Measurements from ENCODE around the gene PMM1.
A peak's percentile ranks its signal among the peaks of the same experiment; 100 is the strongest.

DNA sequence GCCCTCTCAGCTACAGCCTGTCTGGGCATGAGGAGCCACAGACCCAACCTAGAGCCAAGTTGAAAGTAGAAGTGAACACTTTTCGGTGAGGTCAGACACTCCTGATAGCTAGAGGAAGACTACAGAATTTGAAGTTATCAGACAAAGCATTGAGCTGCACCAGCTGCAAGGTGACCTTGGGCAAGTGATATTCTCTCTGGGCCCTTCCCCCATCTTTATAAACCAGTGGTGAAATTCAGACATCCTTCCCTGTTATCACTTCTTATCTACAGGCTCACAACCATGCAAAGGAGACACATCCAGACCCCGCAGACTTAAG, 8.0 kb upstream of the PMM1 start:
- TF ChIP-seq, protein P1, sequence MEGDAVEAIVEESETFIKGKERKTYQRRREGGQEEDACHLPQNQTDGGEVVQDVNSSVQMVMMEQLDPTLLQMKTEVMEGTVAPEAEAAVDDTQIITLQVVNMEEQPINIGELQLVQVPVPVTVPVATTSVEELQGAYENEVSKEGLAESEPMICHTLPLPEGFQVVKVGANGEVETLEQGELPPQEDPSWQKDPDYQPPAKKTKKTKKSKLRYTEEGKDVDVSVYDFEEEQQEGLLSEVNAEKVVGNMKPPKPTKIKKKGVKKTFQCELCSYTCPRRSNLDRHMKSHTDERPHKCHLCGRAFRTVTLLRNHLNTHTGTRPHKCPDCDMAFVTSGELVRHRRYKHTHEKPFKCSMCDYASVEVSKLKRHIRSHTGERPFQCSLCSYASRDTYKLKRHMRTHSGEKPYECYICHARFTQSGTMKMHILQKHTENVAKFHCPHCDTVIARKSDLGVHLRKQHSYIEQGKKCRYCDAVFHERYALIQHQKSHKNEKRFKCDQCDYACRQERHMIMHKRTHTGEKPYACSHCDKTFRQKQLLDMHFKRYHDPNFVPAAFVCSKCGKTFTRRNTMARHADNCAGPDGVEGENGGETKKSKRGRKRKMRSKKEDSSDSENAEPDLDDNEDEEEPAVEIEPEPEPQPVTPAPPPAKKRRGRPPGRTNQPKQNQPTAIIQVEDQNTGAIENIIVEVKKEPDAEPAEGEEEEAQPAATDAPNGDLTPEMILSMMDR (IDR thresholded peaks at IDR 0.05), result peak in 1 of 6 experiments; percentile 15
- TF ChIP-seq POLR2A (IDR thresholded peaks at IDR 0.05), result no peak

Data from adrenal gland (tissue), 5 donors.